Keratinocyte (primary cell): ENCODE measurements around the gene CRHR2. TPM values are rescaled to one million over a fixed set of nuclear protein-coding genes. Genes with fewer than 3 reads are reported as not detected.

ENCODE experiments used
- DNase-seq: peaks from one replicate; pipeline ENCODE4 v3.0.0-alpha.2; 2011; ENCODE audit warnings: low read depth, missing footprints, low spot score
- FAIRE-seq: peaks from 2 replicates; lab custom pipeline; 2011; peaks lifted over from hg19 to GRCh38; lab: Jason Lieb, UNC
- H2AFZ ChIP-seq: 2 replicates; pipeline ENCODE4 v1.6.0; 2012; ENCODE audit warnings: low read length, control low read depth, inconsistent platforms; ENCODE audit not compliant: control insufficient read depth
- H3K27ac ChIP-seq: 2 replicates; pipeline ENCODE4 v1.5.1; 2011; ENCODE audit warnings: low read length; ENCODE audit not compliant: control insufficient read depth, insufficient read depth
- H3K27me3 ChIP-seq: 3 replicates; pipeline ENCODE4 v1.6.0; 2011; ENCODE audit warnings: low read length; ENCODE audit not compliant: control insufficient read depth, insufficient read depth; ENCODE audit errors: extremely low read depth
- H3K36me3 ChIP-seq, 2 experiments: 2 replicates in 1 of 2; 3 replicates in 1 of 2; pipeline ENCODE4 v1.5.1; 2011; ENCODE audit warnings: low read length in 2 of 2, mild to moderate bottlenecking in 1 of 2; ENCODE audit not compliant: control insufficient read depth in 2 of 2, insufficient read depth in 2 of 2; ENCODE audit errors: extremely low read depth in 1 of 2
- H3K4me1 ChIP-seq: 3 replicates; pipeline ENCODE4 v1.5.1; 2011; ENCODE audit warnings: low read length; ENCODE audit not compliant: control insufficient read depth, insufficient read depth; ENCODE audit errors: extremely low read depth
- H3K4me2 ChIP-seq: 3 replicates; pipeline ENCODE4 v1.6.0; 2011; ENCODE audit warnings: low read depth, low read length; ENCODE audit not compliant: control insufficient read depth, insufficient read depth; ENCODE audit errors: extremely low read depth
- H3K4me3 ChIP-seq, 3 experiments: fragments of 200-600 bp in 1 of 3; sonication (generic) in 1 of 3; 2 replicates in 2 of 3; 3 replicates in 1 of 3; pipeline ENCODE4 v1.5.1; 2011 to 2016; ENCODE audit warnings: low read length in 3 of 3, mild to moderate bottlenecking in 3 of 3, control low read depth in 2 of 3, inconsistent platforms in 1 of 3, low read depth in 1 of 3, mixed read lengths in 1 of 3, mixed run types in 1 of 3, moderate library complexity in 1 of 3; ENCODE audit not compliant: control insufficient read depth in 2 of 3, insufficient read depth in 2 of 3; ENCODE audit errors: extremely low read depth in 1 of 3
- H3K79me2 ChIP-seq: 2 replicates; pipeline ENCODE4 v1.6.0; 2012; ENCODE audit warnings: low read length; ENCODE audit not compliant: control insufficient read depth, insufficient read depth
- H3K9ac ChIP-seq: 3 replicates; pipeline ENCODE4 v1.6.0; 2011; ENCODE audit warnings: low read length; ENCODE audit not compliant: control insufficient read depth, insufficient read depth; ENCODE audit errors: extremely low read depth
- H3K9me1 ChIP-seq: 3 replicates; pipeline ENCODE4 v1.6.0; 2011; ENCODE audit warnings: low read length; ENCODE audit not compliant: control insufficient read depth, insufficient read depth; ENCODE audit errors: extremely low read depth
- H3K9me3 ChIP-seq: 2 replicates; pipeline ENCODE4 v1.5.1; 2012; ENCODE audit warnings: low read depth, low read length; ENCODE audit not compliant: control insufficient read depth
- H4K20me1 ChIP-seq: 3 replicates; pipeline ENCODE4 v1.6.0; 2011; ENCODE audit warnings: low read length; ENCODE audit not compliant: control insufficient read depth, insufficient read depth; ENCODE audit errors: extremely low read depth
- EZH2 ChIP-seq: IDR thresholded peaks from one replicate; pipeline ENCODE4 v1.6.1; 2012; ENCODE audit warnings: inconsistent platforms, mild to moderate bottlenecking, low read length, moderate library complexity
- dilution Hi-C: fragments of 300-500 bp; cut with MboI; formaldehyde crosslinking; loops from one replicate; pipeline ENCODE4 v1.7.0; 2020; ENCODE audit warnings: low sequenced_read_pairs; ENCODE audit not compliant: extremely low pct_ligation_motif_present
- polyA plus RNA-seq, 5 experiments: library from polyadenylated mRNA; depleted of rRNA in 3 of 5; stranded (reverse) in 3 of 5; stranded (forward) in 1 of 5; unstranded in 1 of 5; fragments of >200 nt; gene quantifications; 1 replicate in 1 of 5; 2 replicates in 3 of 5; 3 replicates in 1 of 5; pipeline versions ENCODE4 v1.2.1 to v1.2.3, GENCODE V29; 2011 to 2012; ENCODE audit warnings: missing spikeins in 2 of 5, low read depth in 1 of 5, low replicate concordance in 1 of 5
- TF ChIP-seq, protein P1 (sequence below), 3 experiments: IDR thresholded peaks in 1 of 3; conservative IDR thresholded peaks in 1 of 3; optimal IDR thresholded peaks in 1 of 3; 2 replicates in 2 of 3; 3 replicates in 1 of 3; pipeline versions ENCODE3 to v1.5.1; 2011; ENCODE audit warnings: low read length in 3 of 3, mild to moderate bottlenecking in 3 of 3, moderate library complexity in 2 of 3, control low read depth in 1 of 3, inconsistent platforms in 1 of 3; ENCODE audit not compliant: insufficient read depth in 2 of 3; ENCODE audit errors: extremely low read depth in 1 of 3

CRHR2 gene
- polyA plus RNA-seq, 1 donor (not counting 4 experiments of a cell fraction or from before 2014, with no cell fraction given), result not detected

GRCh38 chr7:30648744-30649540, 33.3 kb downstream of the CRHR2 start:
- no peak for FAIRE-seq
- Histone ChIP-seq H3K4me2 (no peak overlapping the region), H3K4me1 (no peaks in the 10 kb centered on the region), H3K36me3 (peaks cover 2 to 13% of the 10 kb centered on the region in 2 experiments), H3K9me1 (no peaks in the 10 kb centered on the region), H2AFZ (no peak overlapping the region), H3K9me3 (no peaks in the 10 kb centered on the region), H3K9ac (no peak overlapping the region), H3K4me3 (no peak overlapping the region), H4K20me1 (no peaks in the 10 kb centered on the region), H3K27ac (no peak overlapping the region), H3K79me2 (no peaks in the 10 kb centered on the region), H3K27me3 (no peaks in the 10 kb centered on the region)
- DNase-seq, result no peak
- TF ChIP-seq EZH2, result no peak
- TF ChIP-seq, protein P1, sequence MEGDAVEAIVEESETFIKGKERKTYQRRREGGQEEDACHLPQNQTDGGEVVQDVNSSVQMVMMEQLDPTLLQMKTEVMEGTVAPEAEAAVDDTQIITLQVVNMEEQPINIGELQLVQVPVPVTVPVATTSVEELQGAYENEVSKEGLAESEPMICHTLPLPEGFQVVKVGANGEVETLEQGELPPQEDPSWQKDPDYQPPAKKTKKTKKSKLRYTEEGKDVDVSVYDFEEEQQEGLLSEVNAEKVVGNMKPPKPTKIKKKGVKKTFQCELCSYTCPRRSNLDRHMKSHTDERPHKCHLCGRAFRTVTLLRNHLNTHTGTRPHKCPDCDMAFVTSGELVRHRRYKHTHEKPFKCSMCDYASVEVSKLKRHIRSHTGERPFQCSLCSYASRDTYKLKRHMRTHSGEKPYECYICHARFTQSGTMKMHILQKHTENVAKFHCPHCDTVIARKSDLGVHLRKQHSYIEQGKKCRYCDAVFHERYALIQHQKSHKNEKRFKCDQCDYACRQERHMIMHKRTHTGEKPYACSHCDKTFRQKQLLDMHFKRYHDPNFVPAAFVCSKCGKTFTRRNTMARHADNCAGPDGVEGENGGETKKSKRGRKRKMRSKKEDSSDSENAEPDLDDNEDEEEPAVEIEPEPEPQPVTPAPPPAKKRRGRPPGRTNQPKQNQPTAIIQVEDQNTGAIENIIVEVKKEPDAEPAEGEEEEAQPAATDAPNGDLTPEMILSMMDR (optimal IDR thresholded peaks at IDR 0.05 in 1 of 3, IDR thresholded peaks at IDR 0.05 in 1 of 3, conservative IDR thresholded peaks at IDR 0.05 in 1 of 3; ENCODE audit: extremely low read depth in 1 of 3, insufficient read depth in 2 of 3, low read length in 3 of 3), result no peak
- dilution Hi-C loops, result loop anchor here (25.0 kb wide), 1 partner anchor 88 kb away; no protein-coding TSS in a partner anchor

- FAIRE-seq (no peak), DNase-seq (no peak)
- H3K9ac ChIP-seq, result no peak overlapping the region
- H3K9me1 ChIP-seq, result no peaks in the 10 kb centered on the region
- no peaks in the 10 kb centered on the region for H3K9me3 ChIP-seq
- H3K27me3 ChIP-seq, result no peaks in the 10 kb centered on the region
- H3K4me1 ChIP-seq, result no peaks in the 10 kb centered on the region
- no peak overlapping the region for H2AFZ ChIP-seq
- TF ChIP-seq EZH2, result no peak
- TF ChIP-seq, protein P1 (optimal IDR thresholded peaks at IDR 0.05 in 1 of 3, IDR thresholded peaks at IDR 0.05 in 1 of 3, conservative IDR thresholded peaks at IDR 0.05 in 1 of 3; ENCODE audit: extremely low read depth in 1 of 3, insufficient read depth in 2 of 3, low read length in 3 of 3), result no peak
- H3K79me2 ChIP-seq, result no peaks in the 10 kb centered on the region
- no peak overlapping the region for H3K4me2 ChIP-seq
- dilution Hi-C loops, result loop anchor here (25.0 kb wide), 1 partner anchor 90 kb away; no protein-coding TSS in a partner anchor
- H3K36me3 ChIP-seq, result peaks cover 2 to 13% of the 10 kb centered on the region in 2 experiments
- H3K27ac ChIP-seq, result no peak overlapping the region
- H4K20me1 ChIP-seq, result no peaks in the 10 kb centered on the region
- no peak overlapping the region for H3K4me3 ChIP-seq
Measured at GRCh38 chr7:30647589-30648364, 34.5 kb downstream of the CRHR2 start.
